HG02642 (cell line): Measurements from ENCODE around the gene CEMIP.

Experiments
- ATAC-seq: cut with Tn5 transposase; IDR thresholded peaks from one replicate; pipeline ENCODE4 v1.9.1; 2021; ENCODE audit warnings: mild to moderate bottlenecking; ENCODE audit not compliant: unreplicated experiment, poor library complexity

Gene CEMIP

GRCh38 chr15:80816049-80816653 lies 37.0 kb downstream of the CEMIP start:
- no peak for ATAC-seq

DNA sequence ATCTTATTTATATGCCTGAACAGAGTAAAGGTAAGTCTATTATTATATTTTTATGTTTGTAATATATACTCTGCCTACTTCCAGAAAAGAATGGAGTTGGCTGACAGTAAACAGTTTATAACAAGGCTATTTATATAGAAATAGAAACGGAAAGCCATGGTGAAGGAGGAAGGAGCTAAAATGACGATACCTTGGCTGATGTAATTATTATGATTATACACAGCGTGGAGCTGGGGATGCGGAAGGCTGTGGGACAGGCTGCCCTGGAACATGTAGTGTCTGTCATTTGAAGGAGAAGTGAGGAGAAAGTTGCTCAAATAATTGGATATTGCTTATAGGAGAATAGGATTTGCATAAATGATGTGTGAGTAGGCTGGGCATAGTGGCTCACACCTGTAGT lies 37.8 kb downstream of the CEMIP start:
- ATAC-seq, result no peak

GRCh38 chr15:80817901-80818300 lies 38.7 kb downstream of the CEMIP start:
- ATAC-seq, result no peak

DNA sequence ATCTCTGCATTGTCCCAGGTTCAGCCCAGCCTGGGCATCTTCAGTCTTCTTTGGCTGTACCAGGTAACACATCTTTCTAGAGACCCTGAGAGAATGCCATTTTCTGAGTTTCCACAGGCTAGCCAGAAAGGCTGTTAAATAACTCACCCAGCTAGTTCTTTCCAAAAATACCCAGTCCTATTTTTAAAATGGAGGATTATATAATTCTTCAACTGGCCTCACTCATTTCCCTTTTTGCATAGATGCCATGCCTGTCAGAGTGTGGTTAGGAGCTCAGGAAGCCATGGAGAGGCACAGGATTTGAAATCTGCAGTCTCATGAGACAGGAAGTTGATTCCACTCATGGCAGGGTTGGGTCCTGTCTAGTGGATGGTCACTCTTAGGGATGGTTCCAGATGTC lies 39.8 kb downstream of the CEMIP start:
- ATAC-seq, result no peak

- no peak for ATAC-seq
These were observed 40.9 kb downstream of the CEMIP start for GRCh38 chr15:80820092-80820491.

- no peak for ATAC-seq
These were observed 43.1 kb downstream of the CEMIP start for GRCh38 chr15:80822256-80822655.

- ATAC-seq, result no peak
These were observed 43.5 kb downstream of the CEMIP start for GRCh38 chr15:80822676-80823075.

GRCh38 chr15:80823120-80823519 lies 44.0 kb downstream of the CEMIP start:
- ATAC-seq, result no peak

DNA sequence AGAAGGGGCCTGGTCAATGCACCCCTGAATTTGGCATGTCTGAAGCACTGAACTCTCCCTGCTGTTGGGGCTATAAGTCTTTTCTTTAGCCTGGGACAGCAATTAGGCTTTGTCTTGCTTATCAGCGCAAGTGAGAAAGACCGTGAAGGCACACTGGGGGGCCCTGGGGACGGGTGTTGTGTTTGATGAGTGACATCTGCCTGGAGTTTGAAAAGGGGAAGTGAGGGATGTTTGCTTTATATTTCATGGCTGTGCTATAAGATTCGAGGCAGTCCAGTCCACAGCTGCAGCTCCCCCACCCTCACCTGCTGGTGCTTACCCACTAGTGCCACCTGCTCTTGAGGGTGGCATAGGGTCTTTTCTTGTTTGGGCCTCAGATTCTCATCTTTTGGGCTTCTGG lies 44.8 kb downstream of the CEMIP start:
- no peak for ATAC-seq

DNA sequence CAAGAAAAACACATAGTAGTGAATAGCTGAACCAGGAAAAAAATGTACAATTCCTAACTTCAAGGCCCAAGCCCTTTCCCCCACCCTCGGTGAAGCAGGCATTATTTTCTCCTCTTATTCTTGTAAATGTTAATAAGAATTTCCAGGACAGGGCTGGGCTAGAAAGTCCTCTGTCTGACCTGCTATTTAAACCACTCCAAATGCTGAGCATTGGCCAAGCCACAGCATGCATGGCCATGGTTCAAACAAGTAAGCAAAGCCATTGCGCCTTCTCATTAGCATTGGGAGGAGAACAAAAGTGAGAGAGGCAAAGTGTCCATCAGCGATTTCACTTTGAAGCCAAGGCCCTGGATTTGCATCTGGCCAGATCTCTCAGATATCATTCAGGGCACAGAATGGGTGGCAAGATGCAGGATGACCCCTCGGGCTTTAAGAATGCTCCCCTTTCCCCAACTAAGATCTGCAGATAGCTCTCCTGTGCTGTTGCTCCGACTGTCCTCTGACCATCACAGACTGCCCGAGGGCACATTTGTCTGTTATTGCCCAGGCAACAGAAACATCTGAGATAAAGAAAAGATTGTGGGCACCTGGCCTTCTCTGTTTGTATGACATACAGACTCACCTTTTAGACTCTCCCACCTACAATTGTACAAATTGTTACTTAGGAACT lies 46.3 kb downstream of the CEMIP start:
- no peak for ATAC-seq

DNA sequence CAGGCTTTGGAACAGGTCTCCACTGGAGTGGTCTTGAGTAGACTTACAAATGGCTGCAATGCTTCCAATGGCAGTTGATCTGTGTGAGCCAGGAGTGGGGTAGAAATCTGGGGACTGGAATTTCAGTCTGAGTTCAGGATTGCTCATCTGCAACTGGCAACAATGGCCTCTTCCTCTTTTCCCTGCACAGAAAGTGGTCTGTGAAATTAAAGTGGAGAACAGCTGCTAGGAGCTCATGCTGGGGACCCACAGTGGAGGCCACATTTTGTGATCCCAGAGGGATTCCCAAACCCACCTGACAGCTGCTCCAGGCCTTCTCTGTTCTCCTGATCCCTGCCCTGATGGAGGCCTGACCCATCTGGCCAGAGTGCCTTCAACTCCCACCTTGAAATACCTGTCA lies 49.6 kb downstream of the CEMIP start:
- no peak for ATAC-seq

DNA sequence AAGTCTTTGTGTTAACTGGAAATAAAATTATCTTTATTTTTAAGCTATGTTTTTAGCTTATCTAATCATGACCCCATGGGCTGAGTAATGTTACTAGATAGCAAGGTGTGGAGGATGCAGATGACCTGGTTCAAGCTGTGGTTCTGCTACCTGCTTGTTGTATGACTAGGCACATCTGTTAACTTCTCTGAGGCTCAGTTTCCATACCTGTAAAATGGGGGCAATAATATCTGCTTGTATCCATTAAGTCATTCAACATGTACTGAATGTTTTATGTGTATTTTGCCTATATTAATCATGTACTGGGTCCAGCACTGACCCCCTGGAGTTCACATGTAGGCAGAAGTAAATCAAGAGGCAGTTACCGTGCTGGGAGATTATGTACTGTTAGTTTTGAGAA lies 51.5 kb downstream of the CEMIP start:
- ATAC-seq, result no peak

- ATAC-seq, result no peak
These were observed 52.0 kb downstream of the CEMIP start for GRCh38 chr15:80831192-80831591.

- ATAC-seq, result no peak
These were observed 52.5 kb downstream of the CEMIP start for GRCh38 chr15:80831606-80832224.

GRCh38 chr15:80832686-80833085 lies 53.5 kb downstream of the CEMIP start:
- no peak for ATAC-seq

GRCh38 chr15:80834402-80834801 lies 55.2 kb downstream of the CEMIP start:
- ATAC-seq, result no peak

DNA sequence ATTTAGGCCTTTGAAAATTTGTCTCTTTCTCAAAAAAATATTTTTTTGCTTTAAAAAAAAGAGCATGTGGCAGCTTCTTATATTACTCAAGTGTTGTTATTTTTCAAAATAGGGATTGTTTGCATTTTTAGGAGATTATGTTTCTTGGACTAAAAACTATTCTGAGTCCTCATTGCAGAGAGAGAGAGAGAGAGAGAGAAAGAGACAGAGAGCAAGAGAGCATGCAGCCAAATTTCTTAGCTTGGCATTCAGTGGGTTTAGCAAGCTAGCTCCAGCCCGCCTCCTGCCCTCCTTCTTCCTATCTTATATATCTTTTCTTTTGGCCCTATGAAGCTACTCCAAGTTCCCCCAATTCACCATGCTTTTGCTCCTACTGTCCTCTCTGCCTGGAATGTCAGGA lies 55.7 kb downstream of the CEMIP start:
- no peak for ATAC-seq

DNA sequence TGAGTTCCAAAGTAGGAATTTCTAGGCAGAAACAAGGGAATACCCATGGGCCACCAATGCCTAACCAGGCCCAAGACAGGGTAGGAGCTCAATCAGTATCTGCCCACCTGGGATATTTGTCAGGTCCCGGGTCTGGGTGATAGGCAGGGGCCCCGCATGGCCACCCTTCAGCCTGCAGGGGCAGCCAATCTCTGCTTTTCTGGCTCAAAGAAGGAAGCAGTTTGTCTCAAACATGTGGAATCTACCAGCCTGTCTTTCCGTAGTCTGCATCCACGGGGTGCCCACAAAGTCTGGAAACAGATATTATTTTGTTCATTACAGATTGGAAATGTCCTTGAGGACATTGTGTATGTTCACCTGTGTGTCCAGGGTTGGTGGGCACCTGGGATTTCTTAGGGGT lies 56.2 kb downstream of the CEMIP start:
- no peak for ATAC-seq

DNA sequence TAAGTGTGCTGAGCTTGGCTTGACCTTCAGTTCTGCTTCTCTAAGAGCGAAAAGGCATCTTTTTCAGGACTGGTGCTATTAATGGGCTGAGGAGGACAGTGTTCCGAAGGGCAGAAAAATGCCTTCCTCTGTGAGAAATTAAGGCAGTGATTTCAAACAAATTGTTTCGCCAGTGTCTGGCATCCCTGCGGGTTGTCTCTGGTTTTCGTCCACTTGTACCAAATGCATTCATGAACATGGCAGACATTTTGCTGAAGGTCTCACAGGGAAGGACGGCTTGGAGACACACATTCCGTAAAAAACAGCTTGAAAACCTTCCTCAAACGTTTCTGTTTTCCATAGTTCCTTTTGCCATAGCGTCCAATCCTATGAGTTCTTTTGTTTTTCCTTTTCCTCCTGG lies 57.1 kb downstream of the CEMIP start:
- ATAC-seq, result no peak

DNA sequence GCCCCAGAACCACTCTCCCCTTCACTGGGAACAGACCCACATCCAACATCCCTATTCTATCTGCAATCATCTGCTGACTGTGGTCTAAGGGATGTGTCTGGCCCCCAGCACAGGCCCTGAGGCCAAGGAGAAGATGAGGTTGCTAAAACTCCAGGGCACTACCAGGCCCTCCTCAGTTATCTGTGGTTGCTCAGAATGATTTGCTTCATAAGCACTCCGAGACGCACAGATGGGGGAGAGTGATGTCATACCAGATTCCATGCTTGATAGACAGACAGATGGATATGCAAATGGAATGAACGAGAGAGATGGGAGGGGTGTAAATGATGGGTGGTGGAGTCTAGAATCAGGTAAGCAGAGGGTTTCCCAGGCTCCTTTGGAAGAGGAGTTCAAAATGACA lies 57.8 kb downstream of the CEMIP start:
- no peak for ATAC-seq

DNA sequence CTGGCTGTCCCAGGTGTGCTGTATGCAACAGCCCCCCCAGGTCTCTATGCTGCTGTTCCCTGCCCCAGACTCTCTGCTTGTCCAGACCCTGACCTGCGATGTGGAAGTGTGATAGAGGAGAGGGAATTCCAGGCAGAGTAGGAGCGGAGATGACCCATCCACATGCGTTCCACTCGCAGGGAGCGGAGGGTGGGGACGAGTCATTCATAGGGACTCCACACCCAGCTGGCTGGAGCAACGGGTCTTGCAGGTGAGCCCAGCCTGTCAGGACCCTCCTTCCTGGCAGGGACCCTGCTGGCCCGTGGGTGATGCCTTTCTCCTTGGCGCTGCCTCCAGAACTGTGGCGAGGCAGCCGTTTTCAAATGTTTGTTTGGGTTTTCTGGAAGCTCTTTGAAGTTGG lies 58.8 kb downstream of the CEMIP start:
- no peak for ATAC-seq

DNA sequence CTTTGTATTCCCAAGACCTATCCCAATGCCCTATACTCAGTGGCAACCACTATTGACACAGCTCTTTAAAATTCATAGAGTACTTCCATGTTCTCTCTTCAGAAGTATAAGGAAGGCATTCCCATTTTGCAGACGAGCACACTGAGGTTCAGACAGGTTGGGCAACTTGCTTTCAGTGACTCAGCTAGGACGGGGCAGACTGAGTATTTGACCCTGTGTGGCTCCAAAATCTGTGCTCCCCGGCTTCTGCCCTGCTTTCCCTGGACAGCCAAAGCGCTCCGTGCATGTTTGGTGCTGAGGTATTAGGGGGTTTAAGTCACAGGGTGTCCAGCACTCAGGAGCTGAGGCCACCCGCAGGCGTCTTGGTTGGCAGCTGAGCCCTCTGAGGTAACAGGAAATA lies 59.5 kb downstream of the CEMIP start:
- ATAC-seq, result no peak
